ENCODE results near the gene ADAM12. TPM values are rescaled to one million over a fixed set of nuclear protein-coding genes. Genes with fewer than 3 reads are reported as not detected.

The ADAM12 gene
- total and polyA plus RNA-seq, 7 donors, result 0.01 to 3.3 (median 0.24) TPM; not detected in 2

GRCh38 chr10:126229686-126230085, 158.6 kb downstream of the ADAM12 start:
- intact Hi-C loops (cut with DNase I), result no loop called here
- Histone ChIP-seq H3K9me3 (no peaks in the 10 kb centered on the region), H3K4me1 (no peaks in the 10 kb centered on the region), H3K27ac (no peak overlapping the region), H3K27me3 (ENCODE audit: insufficient read depth in 3 of 3, low read length in 2 of 3) (no peaks in the 10 kb centered on the region), H3K4me3 (no peak overlapping the region), H3K36me3 (ENCODE audit: insufficient read depth in 1 of 2, low read depth in 1 of 2) (no peaks in the 10 kb centered on the region)
- no peak for ATAC-seq
- 78 to 88% (median 85%) methylated on average over 8 of the region's 8 CpGs for WGBS, 3 donors
- TF ChIP-seq CTCF (IDR thresholded peaks at IDR 0.05), result no peak
- DNase-seq, result no peak

- WGBS, 3 donors, result 30 to 35% (median 34%) methylated on average over 2 of the region's 2 CpGs
- H3K27ac ChIP-seq, result no peak overlapping the region
Observed at GRCh38 chr10:126227762-126228134, 160.5 kb downstream of the ADAM12 start.

DNA sequence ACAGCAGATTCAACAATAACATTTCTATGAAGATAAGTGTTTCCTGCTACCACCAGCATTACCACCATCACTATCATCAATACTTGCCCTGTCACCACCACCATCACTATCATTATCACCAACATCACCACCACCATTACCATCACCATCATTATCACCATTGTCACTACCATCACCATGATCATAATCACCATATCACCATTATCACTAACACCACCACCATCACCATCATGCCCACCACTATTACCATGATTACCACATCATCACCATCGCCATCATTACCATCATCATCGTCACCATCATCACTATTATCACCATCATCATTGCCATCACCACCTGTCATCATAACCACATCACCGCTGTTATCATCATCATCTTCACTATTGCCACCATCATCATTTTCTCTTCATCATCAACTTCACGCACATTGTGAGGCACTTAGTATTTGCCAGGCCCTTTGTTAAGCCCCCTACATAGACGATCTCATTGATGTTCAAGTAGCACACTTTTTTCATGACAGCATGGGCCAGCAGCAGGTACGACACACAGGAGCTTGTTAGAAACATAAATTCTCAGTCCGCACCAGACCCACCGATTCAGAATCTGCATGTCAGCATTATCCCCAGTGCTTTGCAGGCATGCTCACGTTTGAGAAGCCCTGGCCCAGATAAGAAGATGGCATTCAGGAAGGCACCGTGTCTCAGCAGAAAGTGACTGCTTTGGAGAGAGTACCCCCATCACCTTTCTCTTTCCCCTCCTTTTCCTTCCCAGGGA, 161.1 kb downstream of the ADAM12 start:
- Histone ChIP-seq H3K4me3 (no peak overlapping the region), H3K27ac (no peak overlapping the region), H3K36me3 (ENCODE audit: insufficient read depth in 1 of 2, low read depth in 1 of 2) (no peaks in the 10 kb centered on the region), H3K27me3 (ENCODE audit: insufficient read depth in 3 of 3, low read length in 2 of 3) (no peaks in the 10 kb centered on the region), H3K9me3 (no peaks in the 10 kb centered on the region), H3K4me1 (no peaks in the 10 kb centered on the region)
- DNase-seq (no peak), ATAC-seq (no peak)
- WGBS, 3 donors, result 80 to 84% (median 83%) methylated on average over 10 of the region's 10 CpGs
- intact Hi-C loops (cut with DNase I), result no loop called here
- TF ChIP-seq CTCF (IDR thresholded peaks at IDR 0.05), result no peak

More at GRCh38 chr10:126227762-126228134, 160.5 kb downstream of the ADAM12 start:
- DNase-seq (no peak), ATAC-seq (no peak)
- Histone ChIP-seq H3K27me3 (ENCODE audit: insufficient read depth in 3 of 3, low read length in 2 of 3) (no peaks in the 10 kb centered on the region), H3K9me3 (no peaks in the 10 kb centered on the region), H3K4me1 (no peaks in the 10 kb centered on the region), H3K4me3 (no peak overlapping the region), H3K36me3 (ENCODE audit: insufficient read depth in 1 of 2, low read depth in 1 of 2) (no peaks in the 10 kb centered on the region)
- TF ChIP-seq CTCF (IDR thresholded peaks at IDR 0.05), result no peak
- intact Hi-C loops (cut with DNase I), result no loop called here

GRCh38 chr10:126226205-126226604, 162.1 kb downstream of the ADAM12 start:
- ATAC-seq, result no peak
- Histone ChIP-seq H3K4me1 (no peaks in the 10 kb centered on the region), H3K36me3 (ENCODE audit: insufficient read depth in 1 of 2, low read depth in 1 of 2) (no peaks in the 10 kb centered on the region), H3K27me3 (ENCODE audit: insufficient read depth in 3 of 3, low read length in 2 of 3) (no peaks in the 10 kb centered on the region), H3K27ac (no peak overlapping the region), H3K4me3 (no peak overlapping the region), H3K9me3 (no peaks in the 10 kb centered on the region)
- WGBS, 3 donors, result 67 to 76% (median 68%) methylated on average over 9 of the region's 9 CpGs
- TF ChIP-seq CTCF (IDR thresholded peaks at IDR 0.05), result no peak
- DNase-seq, result no peak
- intact Hi-C loops (cut with DNase I), result no loop called here

- DNase-seq (no peak), ATAC-seq (no peak)
- TF ChIP-seq CTCF (IDR thresholded peaks at IDR 0.05), result no peak
- Histone ChIP-seq H3K4me3 (no peak overlapping the region), H3K9me3 (no peaks in the 10 kb centered on the region), H3K27me3 (ENCODE audit: insufficient read depth in 3 of 3, low read length in 2 of 3) (no peaks in the 10 kb centered on the region), H3K27ac (no peak overlapping the region), H3K4me1 (no peaks in the 10 kb centered on the region), H3K36me3 (ENCODE audit: insufficient read depth in 1 of 2, low read depth in 1 of 2) (no peaks in the 10 kb centered on the region)
- intact Hi-C loops (cut with DNase I), result no loop called here
- WGBS, 3 donors, result 53 to 65% (median 59%) methylated on average over 9 of the region's 9 CpGs
Observed at GRCh38 chr10:126225672-126226008, 162.6 kb downstream of the ADAM12 start.
